Stimulated activated CD4-positive, alpha-beta T cell treated with anti-CD3 and anti-CD28 coated beads, Interleukin-2, amount 100 ng/mL, for 4 hours (primary cell): Measurements from ENCODE around the gene SERPINI1.

Experiments used
- DNase-seq: peaks from one replicate; pipeline ENCODE4 v3.0.0-alpha.2; 2020; ENCODE audit warnings: low read depth

Gene SERPINI1

DNA sequence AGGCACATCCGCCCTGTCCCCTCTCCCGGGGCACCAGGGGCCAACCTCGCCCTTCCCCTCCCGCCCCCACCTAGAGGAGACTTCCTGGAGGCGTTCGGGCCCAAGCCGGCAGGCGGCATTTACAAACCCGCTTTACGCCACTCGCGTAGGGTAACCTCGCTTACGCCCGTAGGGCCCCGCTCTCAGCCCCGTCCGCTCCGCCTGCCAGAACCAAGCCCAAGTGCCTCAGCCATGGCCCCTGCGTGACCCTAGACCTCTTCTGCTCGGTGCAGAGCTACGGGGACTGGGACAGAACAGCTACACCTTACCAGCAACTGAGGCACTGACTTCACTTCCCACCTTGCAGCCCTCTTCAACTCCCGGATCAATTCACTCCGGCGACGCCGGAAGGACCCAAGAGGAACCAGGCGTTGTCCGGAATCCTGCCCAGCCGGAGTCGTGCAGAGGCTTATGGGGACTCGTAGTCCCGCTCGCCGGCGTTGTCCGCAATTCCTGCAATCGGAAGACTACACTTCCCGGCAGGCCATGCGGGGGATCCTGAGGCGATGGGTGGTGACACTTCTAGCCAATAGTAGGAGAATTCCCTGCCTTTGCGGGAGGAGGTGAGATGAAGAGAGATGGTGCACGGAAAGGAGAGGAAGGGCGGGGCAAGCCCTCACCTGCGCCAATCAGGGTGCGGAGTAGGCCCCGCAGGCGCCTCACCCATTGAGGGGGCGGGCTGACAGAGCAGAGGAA is 856 bp upstream of the SERPINI1 start, which contains the start of gene PDCD10:
PDCD10 (minus strand) TSS at position 395 of the 735 bp plus-strand sequence. CDS start 14,735 bp downstream, outside the sequence.
- peak; percentile 95 for DNase-seq

DNA sequence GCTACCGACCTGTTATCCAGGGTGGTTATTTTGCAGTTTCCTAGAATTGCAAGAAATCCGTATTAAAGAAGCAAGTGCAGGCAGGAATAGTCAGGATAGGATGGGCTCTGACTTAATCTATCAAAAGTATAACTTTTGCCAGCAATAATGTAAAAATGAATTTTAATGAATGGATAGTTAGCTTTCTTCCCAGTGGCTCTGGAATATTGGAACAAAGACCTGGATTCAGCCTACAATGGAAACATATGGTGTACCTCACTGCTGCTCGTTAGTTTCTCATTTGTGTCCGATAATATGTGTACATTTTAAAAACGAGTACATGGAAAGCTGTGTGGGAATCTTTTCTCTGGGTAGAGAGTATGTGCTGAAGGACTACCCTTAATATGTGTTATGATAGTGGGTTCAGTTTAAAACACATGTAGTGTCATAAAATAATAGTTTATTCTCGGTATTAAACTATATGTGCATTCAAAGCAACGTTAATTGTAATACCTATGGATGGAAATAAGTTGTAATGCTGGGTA is 805 bp downstream of the SERPINI1 start:
- no peak for DNase-seq

DNA sequence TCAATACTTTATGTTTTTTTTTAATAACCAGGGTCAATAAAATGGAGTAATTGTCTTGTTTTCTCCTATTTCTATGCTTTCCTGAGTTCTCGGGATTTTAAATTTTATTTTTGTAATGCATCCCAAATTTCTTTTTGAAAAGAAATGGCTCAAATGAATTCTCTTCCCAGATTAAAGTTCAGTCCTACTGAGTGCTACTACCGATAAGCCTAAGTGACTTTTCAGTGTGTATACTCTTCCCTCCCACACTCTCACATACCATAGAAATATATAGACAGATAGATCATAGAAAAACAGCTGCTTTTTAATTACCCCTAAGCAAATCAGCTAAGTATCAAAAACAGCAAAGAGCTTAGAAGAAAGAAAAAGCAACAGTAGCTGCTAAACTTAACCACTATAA is 1.5 kb downstream of the SERPINI1 start:
- DNase-seq = no peak

DNA sequence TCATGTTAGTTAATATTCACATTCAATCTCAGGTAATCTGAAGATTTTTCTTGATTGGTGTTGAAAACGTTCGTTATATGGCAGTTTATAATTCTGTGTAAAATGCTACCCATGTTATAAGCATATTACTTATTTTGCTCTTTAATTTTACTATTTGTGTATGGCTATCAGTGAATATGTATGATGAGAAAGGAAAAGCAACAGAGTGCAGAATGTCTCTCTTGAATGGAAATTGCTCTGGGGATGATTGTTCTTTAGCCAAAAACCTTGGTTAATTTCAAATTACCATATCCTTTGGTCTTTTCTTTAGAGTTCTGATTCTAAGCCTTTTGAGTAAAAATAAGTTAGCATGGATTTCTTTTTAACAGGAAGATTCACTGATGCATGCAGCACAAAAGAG is 2.5 kb downstream of the SERPINI1 start:
- no peak for DNase-seq

DNA sequence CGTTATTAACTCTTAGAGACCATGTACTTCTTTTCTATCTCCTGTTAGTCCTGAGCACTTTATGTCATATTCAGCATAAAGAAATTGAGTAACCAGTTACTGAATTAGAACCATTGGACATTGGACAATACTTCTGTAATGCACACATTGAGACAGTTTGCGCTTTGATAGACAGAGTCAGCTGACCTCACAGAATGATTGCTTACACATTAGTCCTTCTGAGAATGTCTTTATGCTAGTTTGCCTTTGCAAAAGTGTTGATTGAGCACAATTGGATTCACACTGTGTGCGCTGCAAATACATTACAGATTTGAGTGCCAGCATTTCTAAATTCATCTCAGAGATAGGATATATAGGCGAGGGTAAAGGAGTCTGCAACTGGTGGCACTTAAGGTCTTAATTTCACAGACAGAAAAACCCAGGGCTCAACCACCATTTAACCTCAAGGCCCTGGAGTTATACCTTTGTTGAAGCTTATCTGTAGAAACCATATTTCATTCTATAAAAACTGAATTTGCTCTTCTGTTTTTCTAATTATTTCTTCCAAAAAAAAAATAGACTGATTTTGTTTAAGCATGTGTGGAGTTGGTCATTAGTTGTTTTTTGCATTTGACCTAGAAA is 3.8 kb downstream of the SERPINI1 start:
- no peak for DNase-seq

DNA sequence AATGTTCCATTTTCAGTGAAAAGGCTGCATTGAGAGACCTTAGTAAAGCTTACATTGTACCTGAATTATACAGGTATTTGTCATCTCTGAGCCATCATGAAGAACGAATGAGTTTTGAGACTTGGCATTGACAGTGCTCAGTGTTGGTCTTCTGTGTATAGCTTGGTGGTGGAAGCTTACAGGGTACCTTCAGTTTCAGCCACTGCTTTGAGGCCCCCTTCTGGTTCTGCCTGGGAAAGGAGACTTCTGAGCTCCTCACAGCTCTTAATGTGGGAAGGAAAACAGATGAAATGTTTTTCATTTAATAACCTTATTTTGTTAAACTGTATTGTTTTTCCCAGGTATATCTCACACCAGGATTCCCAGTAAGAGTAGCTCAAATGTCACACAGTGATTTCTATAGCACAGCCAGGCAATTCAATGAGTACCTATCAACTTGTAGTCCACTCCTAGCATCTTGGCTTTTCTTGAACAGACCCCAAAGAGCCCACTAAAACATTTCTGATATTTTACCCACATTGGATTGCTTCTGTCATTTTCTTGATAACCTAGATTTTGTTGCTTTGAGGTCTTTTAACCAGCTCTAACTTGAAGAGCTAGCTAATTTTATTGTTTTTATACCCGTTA is 5.6 kb downstream of the SERPINI1 start:
- DNase-seq = peak; percentile 9

DNA sequence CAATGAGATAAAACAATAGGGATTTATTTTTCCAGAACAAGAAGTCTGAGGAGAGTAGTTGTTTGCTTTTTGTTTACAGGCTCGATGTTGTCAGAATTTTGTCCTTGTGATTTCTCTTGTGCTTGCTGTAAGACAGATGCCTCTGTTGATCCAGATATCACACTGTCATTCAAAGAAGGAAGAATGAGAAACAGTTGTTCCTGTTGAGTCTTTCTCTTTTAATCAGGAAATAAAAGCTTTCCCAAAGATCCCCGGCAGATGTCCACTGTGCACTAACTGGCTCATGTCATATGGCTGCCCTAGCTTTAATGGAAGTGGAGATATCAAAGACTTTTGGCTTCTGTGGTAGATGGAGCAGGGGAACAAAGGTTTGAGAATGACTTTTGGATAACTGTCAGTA is 6.8 kb downstream of the SERPINI1 start:
- no peak for DNase-seq

DNA sequence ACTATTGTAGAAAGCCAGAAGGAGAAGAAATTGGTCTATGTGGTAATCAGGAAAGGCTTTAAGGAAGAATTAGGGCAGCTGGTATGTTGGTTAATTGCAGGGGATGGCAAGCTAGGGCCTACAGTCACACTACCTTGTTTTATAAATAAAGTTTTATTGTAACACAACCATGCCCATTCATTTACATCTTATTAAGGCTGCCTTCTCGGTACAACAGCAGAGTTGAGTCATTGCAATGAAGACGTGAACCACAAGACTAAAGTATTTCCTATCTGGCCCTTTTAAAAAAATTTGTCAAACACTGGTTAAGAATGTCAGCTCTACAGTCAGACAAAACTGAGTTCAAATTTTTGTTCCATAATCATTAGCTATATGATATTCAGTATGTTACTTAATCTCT is 8.3 kb downstream of the SERPINI1 start:
- no peak for DNase-seq

DNA sequence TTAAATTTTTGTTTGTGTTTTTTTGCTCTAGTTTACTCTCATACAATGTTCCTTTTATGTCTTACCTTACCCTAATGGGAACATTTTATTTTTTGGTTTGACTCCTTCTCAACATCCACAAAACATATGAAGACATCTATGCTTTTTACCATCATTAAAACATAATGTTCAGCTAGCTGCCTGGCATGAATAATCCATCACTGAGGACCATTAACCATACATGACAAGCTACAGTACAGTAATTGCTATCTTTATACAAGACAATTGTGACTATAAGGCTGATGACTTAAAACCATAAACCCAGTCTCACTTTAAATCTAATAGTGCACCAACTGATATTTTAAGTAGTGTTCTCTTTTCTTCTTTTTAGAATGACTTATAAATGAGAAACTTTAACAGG is 13.7 kb downstream of the SERPINI1 start:
- DNase-seq = no peak

DNA sequence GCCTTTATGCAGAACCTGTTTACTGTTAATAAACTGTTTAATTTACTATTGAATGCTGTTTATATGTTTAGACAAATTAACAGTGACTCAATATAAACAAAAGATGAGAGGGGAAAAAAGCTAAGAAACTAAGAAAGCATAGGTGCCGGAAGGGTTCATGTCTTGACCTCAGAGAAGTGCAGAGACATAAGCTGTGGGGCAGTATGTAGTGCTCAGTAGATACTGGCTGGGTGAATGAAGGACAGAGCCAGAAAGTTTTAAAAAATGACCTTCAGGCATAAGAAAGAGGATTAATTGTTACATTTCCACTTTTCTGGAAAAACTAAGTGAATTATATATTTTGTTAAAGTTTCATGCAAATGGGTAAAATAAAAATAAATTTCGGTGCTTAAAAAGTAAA is 14.2 kb downstream of the SERPINI1 start:
- DNase-seq = no peak

DNA sequence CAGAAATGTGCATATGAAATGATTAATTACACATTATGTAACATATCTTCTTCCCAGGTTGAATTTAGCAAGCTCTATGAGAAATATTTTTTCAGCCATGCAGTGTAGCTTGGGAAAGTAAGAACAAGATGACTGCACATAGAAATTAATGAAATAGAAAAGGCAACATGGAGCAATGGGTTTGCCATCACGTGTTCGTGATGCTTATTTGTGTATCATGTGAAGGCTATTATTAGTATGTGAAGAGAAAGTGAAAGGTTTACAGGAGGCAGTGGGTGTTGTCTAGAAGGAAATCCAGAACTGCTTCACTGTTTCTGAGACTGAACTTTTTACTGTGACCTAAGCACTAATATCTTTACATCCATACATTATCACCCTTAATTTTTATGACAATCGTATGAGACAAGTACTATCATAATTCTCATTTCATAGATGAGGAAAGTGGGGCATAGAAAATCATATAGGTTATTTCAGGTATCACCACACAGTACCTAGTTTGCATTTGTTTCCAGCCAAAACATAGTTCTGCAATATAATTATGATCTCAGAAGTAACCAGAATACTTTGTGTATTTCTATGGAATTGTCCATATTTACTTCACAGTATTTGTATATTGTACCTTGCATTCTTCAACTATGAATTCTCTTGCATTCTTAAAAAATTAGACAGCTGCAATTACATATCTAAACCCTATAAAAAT is 14.9 kb downstream of the SERPINI1 start:
- no peak for DNase-seq

DNA sequence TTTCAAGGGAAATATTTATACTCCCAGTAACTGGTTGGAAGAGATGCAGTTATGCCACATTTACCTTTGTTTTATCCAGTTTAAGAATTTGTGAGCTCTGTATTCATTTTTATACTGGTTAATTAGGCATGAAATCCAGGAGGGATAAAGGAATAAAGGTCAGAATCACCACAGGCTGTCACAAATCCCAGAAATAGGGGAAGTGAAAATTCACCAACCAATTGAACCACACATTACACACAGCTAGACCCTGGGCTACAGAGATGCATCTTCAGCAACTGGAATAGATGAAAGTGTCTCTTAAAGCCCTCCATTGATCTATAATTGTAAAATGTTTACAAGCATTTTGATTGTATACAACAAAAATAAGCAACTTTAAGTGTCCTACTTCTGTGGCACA is 18.5 kb downstream of the SERPINI1 start:
- DNase-seq = no peak

DNA sequence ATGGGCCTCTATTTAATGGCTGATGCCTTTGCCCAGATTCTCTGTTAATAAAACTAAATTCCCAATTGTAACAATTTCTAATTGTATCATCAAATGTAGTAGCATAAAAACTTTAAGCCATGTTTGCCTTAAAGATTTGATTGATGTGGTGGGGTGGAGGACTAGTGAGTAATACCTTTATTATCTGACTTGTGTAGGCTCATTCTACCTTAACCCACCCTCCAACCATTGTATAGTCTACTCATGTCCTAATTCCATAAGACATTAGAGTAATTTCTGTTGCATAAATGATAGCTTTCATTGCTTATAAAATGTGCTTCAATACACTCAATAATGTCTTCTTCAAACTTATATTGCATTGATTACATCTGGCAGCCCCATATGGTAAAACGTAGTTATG is 25.8 kb downstream of the SERPINI1 start:
- no peak for DNase-seq

DNA sequence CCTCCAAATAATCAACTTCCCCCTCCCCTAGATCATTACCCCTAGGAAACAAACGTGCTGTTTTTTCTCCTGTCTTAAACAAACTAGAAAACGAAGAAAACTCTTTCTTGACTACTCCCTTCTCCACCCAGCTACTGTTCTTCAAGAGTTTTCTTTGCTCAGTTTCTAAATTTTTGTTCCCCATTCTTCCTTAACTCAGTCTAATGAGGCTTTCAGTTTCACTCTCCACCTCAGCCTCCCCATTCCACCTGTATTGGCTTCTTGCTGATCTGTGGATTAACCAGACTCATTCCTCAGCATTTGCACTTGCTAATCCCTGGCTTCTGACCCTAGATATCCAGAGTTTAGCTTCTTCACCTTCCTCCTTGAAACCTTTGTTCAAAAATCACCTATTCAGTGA is 26.8 kb downstream of the SERPINI1 start:
- no peak for DNase-seq

DNA sequence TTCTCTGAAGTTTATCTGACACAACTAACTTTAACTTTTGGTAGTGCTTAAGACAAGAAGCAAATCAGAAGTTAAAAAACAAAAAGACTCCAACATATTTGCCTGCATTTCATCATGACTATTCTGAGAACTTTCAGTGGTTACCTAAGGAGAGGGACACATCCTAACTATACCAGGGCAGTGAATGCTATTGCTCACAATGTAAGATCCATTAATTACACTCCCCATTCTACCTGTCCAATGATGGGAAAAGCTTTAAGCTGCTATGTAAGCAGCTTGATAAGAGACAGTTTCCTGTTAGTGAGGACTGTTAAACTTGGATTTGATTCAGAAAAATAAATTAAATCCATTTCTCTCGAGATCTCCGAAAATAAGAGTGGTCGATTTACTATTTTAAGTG is 37.5 kb downstream of the SERPINI1 start:
- no peak for DNase-seq

DNA sequence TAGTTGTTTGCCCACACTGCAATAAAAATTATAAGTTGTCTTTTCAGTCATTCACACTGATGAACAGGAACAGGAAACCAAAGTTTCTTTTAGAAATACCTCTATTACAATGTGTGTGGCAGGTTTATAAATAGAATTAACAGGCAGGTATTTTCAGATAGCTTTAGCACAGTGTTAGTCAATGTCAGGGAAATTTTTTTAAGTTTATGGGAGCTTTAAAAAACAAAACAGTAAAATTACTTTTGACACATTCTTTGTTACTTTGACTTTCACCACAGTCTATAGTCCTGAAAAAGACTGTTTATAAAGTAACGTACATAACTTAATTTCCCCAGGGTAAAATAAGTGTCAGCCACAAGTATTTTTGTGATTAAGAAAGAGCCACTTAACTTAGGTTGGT is 38.1 kb downstream of the SERPINI1 start:
- no peak for DNase-seq

DNA sequence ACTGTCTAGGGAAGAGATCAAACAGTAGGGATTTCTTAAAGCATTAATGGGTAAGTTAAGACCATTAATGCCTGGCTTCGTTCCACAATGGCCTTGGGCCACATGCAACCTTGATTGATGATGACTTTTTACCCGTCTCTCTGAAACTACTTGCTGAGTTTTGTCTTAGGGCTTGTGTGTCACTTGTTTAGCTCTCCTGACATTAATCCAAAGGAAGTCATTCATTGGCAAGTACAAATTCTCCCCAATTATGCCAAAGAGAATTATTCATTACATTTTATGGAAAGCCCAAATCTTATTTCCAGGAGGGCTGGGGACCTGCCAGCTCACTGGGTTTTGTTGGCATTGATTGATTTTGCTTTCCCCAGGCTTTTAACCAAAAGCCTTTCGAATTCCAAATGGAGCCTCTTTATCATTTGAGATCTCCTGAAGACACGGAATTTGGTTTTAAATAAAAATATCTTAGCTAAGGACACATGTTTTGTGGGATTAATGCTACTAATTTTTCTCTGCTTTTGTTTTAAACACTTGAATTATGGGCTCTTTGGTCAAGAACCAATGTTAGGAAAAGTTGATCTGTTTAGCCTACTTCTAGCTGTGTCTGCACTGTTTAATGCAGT is 40.7 kb downstream of the SERPINI1 start:
- DNase-seq = no peak

DNA sequence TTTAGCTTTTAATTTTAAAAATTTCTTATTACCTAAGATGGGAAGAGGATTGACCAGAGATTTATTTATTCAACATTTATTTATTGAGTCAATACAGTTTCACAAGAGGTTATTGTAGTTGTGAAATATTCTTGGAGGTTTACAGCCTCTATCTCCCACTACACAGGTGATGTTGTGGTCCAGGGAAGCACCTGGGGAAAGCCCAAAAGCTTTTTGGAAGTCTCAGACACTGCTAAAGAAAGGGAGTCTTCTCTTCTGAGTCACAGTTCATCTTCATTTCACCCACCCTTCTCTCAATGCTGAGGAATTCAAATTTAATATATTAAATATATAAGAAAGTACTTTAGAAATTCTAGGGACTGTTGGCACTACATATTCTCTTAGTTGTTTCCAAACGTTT is 41.8 kb downstream of the SERPINI1 start:
- no peak for DNase-seq

DNA sequence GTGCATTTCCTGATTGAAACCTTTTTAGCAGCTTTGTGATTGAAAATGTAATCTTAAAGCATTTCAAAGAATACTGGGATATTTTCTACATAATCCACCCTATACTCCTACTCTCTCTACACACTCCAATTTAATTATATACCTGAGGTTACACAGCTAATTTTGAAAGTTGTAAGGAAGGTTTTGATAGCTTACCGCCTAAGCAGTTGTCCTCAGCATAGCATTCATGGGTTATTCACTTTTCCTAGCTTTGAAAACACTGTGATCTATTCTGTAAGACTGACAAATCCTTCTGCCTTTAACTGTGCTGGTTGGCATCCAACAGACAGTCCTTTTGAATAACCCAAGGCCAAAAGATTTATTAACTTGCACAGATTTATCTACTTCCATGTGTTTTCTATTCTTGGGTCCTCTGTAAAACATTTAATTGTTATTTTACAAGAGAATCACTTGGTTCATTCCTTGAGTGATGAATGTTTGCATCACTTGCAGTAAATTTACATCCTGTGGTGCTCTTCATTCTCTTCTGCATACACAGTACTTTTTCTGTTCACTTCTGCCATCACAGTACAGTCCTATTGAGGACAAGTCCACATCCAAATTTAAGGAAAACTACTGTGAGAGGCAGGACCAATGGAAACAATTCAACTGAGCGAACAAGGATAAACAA is 44.8 kb downstream of the SERPINI1 start:
- no peak for DNase-seq

DNA sequence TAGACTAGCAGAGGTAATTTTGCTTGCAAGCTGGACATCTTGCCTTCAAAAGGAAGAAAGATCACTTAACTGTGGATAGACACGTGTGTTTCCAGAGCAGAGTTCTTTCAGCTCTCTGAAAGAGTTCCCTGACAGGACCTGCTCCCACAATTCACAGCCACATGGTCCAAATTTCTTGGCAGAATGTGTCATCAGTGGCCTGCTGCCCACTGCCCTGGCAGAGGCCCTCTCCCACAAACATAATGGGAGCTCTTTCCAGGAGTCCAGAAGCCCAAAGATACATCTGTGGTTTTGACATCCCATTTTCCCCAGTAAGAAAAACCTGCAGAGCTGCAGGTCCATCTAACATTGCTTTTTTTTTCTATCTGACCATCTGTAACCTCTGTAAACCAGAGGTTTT is 48.3 kb downstream of the SERPINI1 start:
- no peak for DNase-seq

DNA sequence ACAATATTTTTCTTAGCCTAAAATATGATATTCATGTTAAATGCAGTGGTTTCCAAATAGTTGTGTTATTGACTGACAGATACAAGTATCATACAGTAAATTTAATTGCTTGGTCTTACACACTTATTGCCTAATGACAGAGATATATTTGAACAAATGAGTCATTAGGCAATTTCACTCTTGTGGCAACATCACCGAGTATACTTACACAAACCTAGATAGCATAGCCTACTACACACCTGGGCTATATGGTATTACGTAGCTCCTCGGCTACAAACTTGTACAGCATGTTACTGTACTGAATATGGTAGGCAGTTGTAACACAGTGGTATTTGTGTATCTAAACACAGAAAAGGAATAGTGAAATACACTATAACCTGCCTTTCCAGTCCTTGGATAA is 50.3 kb downstream of the SERPINI1 start:
- DNase-seq = no peak

DNA sequence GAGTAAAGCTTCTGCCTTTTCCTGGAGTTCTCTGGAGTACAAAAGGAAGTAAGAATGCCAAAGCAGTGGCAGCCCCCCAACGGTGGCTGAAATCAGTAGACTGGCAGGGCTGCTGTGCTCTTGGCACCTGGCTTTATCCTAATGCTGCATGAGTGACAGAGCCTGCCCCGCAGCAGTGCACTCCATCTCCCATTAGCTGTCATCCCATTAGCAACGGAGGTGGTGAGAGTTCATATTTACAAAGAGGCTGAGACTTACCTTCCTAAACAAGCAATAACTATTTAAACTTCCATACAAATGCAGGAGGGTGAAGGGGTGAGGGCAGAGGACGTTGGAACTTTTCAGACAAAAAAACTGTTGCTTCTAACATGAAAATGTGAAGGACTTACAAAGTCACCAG is 51.9 kb downstream of the SERPINI1 start:
- DNase-seq = no peak
